Esophagus squamous epithelium (tissue), 5 donors: ENCODE measurements around the gene HCRTR2. TPM values are rescaled to one million over a fixed set of nuclear protein-coding genes. Genes with fewer than 3 reads are reported as not detected.

Experiments
- DNase-seq: peaks from one replicate; lab custom pipeline; 2025; lab: John Stamatoyannopoulos, UW
- H3K27ac ChIP-seq, 4 donors: fragments of 200-600 bp; sonication (generic); one replicate each; pipeline ENCODE4 v1.5.1; 2016 to 2019; ENCODE audit warnings: mild to moderate bottlenecking in 1 of 4
- H3K27me3 ChIP-seq, 4 donors: fragments of 200-600 bp; sonication (generic); 1 replicate in 3 of 4; 2 replicates in 1 of 4; pipeline versions ENCODE4 v1.5.1 to v1.6.0; 2017 to 2021; ENCODE audit warnings: antibody characterized with exemption in 1 of 4
- H3K36me3 ChIP-seq, 3 donors: fragments of 200-600 bp; sonication (generic); one replicate each; pipeline ENCODE4 v1.5.1; 2016 to 2019
- H3K4me1 ChIP-seq, 3 donors: fragments of 200-600 bp; sonication (generic); one replicate each; pipeline ENCODE4 v1.5.1; 2017 to 2019
- H3K4me3 ChIP-seq, 4 donors: fragments of 200-600 bp; sonication (generic); 1 replicate in 3 of 4; 2 replicates in 1 of 4; pipeline ENCODE4 v1.5.1; 2016 to 2019; ENCODE audit warnings: mild to moderate bottlenecking in 2 of 4, moderate library complexity in 1 of 4
- H3K9me3 ChIP-seq, 3 donors: fragments of 200-600 bp; sonication (generic); one replicate each; pipeline ENCODE4 v1.5.1; 2016 to 2019
- CTCF ChIP-seq, 6 experiments: fragments of 450-650 bp in 4 of 6; fragments of 200-600 bp in 2 of 6; sonication (generic) in 2 of 6; IDR thresholded peaks; one replicate each; pipeline ENCODE4 v1.5.1; 2016 to 2019; ENCODE audit warnings: antibody characterized with exemption in 6 of 6, mild to moderate bottlenecking in 4 of 6, moderate library complexity in 4 of 6
- POLR2A ChIP-seq, 4 donors: fragments of 450-650 bp; IDR thresholded peaks; one replicate each; pipeline ENCODE4 v1.6.1; 2017; ENCODE audit warnings: antibody characterized with exemption in 4 of 4, mild to moderate bottlenecking in 4 of 4, moderate library complexity in 3 of 4
- WGBS, 2 donors: methylation state at CpG; one replicate each; pipeline ENCODE4 v1.1.5; 2018; 5-methylcytosine and 5-hydroxymethylcytosine counted together
- intact Hi-C: fragments of 100-400 bp; cut with DNase I; formaldehyde crosslinking; loops from one replicate; pipeline ENCODE4 v1.15.0; 2022
- total RNA-seq, 4 donors: library from RNA; depleted of rRNA; stranded (reverse); fragments of >200 nt; gene quantifications; one replicate each; pipeline ENCODE4 v1.1.0, GENCODE V29; 2016
- donor health status: DM: yes; HTN: yes; CAD: no.

The HCRTR2 gene
- total RNA-seq, 4 donors from 2014 or later: not detected

GRCh38 chr6:55175078-55176049 is 1.0 kb downstream of the HCRTR2 start:
- Histone ChIP-seq H3K4me3 (no peak overlapping the region), H3K27me3 (peaks cover 0 to 52% (median 7%) of the 10 kb centered on the region in 4 donors), H3K9me3 (no peaks in the 10 kb centered on the region), H3K4me1 (peaks cover 0 to 14% (median 0%) of the 10 kb centered on the region in 3 donors), H3K27ac (no peak overlapping the region), H3K36me3 (no peaks in the 10 kb centered on the region)
- no peak for DNase-seq
- no peak for TF ChIP-seq POLR2A (IDR thresholded peaks at IDR 0.05)
- no peak for TF ChIP-seq CTCF (IDR thresholded peaks at IDR 0.05)
- WGBS, 2 donors: 14 to 20% methylated on average over 10 to 11 of the region's 11 CpGs
- intact Hi-C loops: no loop called here

GRCh38 chr6:55176958-55177357 is 2.6 kb downstream of the HCRTR2 start:
- no peak for DNase-seq
- intact Hi-C loops: no loop called here
- Histone ChIP-seq H3K27me3 (peaks cover 0 to 52% (median 7%) of the 10 kb centered on the region in 4 donors), H3K4me1 (peaks cover 0 to 14% (median 0%) of the 10 kb centered on the region in 3 donors), H3K4me3 (no peak overlapping the region), H3K27ac (no peak overlapping the region), H3K36me3 (no peaks in the 10 kb centered on the region), H3K9me3 (no peaks in the 10 kb centered on the region)
- TF ChIP-seq POLR2A (IDR thresholded peaks at IDR 0.05) (no peak), CTCF (IDR thresholded peaks at IDR 0.05) (no peak)

- peaks cover 0 to 26% (median 3%) of the 10 kb centered on the region in 4 donors for H3K27me3 ChIP-seq
- peaks cover 0 to under 1% (median 0%) of the 10 kb centered on the region in 3 donors for H3K4me1 ChIP-seq
- no peak overlapping the region for H3K4me3 ChIP-seq
- TF ChIP-seq POLR2A (IDR thresholded peaks at IDR 0.05) (no peak), CTCF (IDR thresholded peaks at IDR 0.05) (no peak)
- no peak overlapping the region for H3K27ac ChIP-seq
- H3K9me3 ChIP-seq: no peaks in the 10 kb centered on the region
- DNase-seq: no peak
- intact Hi-C loops: no loop called here
- no peaks in the 10 kb centered on the region for H3K36me3 ChIP-seq
- WGBS, 2 donors: 31 to 65% methylated on average over 1 of the region's 1 CpG
Measured at GRCh38 chr6:55180258-55180657, 5.9 kb downstream of the HCRTR2 start.

- Histone ChIP-seq H3K27me3 (peaks cover 0 to 8% (median 0%) of the 10 kb centered on the region in 4 donors), H3K9me3 (no peaks in the 10 kb centered on the region), H3K4me3 (no peak overlapping the region), H3K36me3 (no peaks in the 10 kb centered on the region), H3K27ac (no peak overlapping the region), H3K4me1 (no peaks in the 10 kb centered on the region)
- DNase-seq: no peak
- intact Hi-C loops: no loop called here
- no peak for TF ChIP-seq POLR2A (IDR thresholded peaks at IDR 0.05)
- no peak for TF ChIP-seq CTCF (IDR thresholded peaks at IDR 0.05)
- 45 to 62% methylated on average over 5 to 6 of the region's 7 CpGs for WGBS, 2 donors
Measured at GRCh38 chr6:55182016-55182650, 7.8 kb downstream of the HCRTR2 start.
